HepG2 (cell line): Measurements from ENCODE around the gene ING5. TPM values are rescaled to one million over a fixed set of nuclear protein-coding genes. Genes with fewer than 3 reads are reported as not detected.

Experiments used
- CREB3 ChIP-seq: sonication (generic); formaldehyde crosslinking; IDR thresholded peaks from 2 replicates; pipeline ENCODE4 v1.5.0; 2020; ENCODE audit warnings: missing genetic modification reagents
- GRHL1 ChIP-seq: sonication (generic); formaldehyde crosslinking; conservative IDR thresholded peaks from 2 replicates; pipeline ENCODE4 v1.8.0; 2022; ENCODE audit warnings: missing genetic modification reagents
- GTF3A ChIP-seq: sonication (generic); formaldehyde crosslinking; conservative IDR thresholded peaks from 2 replicates; pipeline ENCODE4 v1.4.0; 2020; ENCODE audit warnings: mild to moderate bottlenecking, missing genetic modification reagents
- ISX ChIP-seq: sonication (generic); formaldehyde crosslinking; conservative IDR thresholded peaks from 2 replicates; pipeline ENCODE4 v1.5.0; 2020; ENCODE audit warnings: missing genetic modification reagents
- KMT2B ChIP-seq: IDR thresholded peaks from 2 replicates; pipeline ENCODE4 v1.6.1; 2016; ENCODE audit warnings: missing genetic modification reagents, missing compliant biosample characterization
- MED8 ChIP-seq: sonication (generic); formaldehyde crosslinking; IDR thresholded peaks from 2 replicates; pipeline ENCODE4 v1.8.1; 2023; ENCODE audit warnings: mild to moderate bottlenecking, missing genetic modification reagents; ENCODE audit not compliant: insufficient replicate concordance
- MIER3 ChIP-seq: IDR thresholded peaks from 2 replicates; pipeline ENCODE4 v1.6.1; 2016; ENCODE audit warnings: missing compliant biosample characterization, borderline replicate concordance
- MLX ChIP-seq: IDR thresholded peaks from 2 replicates; pipeline ENCODE4 v1.6.1; 2016
- MNT ChIP-seq: fragments of 450-650 bp; IDR thresholded peaks from 2 replicates; pipeline ENCODE4 v1.6.1; 2016
- POLR2AphosphoS2 ChIP-seq: IDR thresholded peaks from 2 replicates; pipeline ENCODE4 v1.6.1; 2011; ENCODE audit warnings: low read depth, low read length, improper control_type of control experiment
- SIX4 ChIP-seq: sonication (generic); formaldehyde crosslinking; IDR thresholded peaks from 2 replicates; pipeline ENCODE4 v1.4.0; 2020; ENCODE audit warnings: missing genetic modification reagents
- SMARCE1 ChIP-seq: fragments of 450-650 bp; IDR thresholded peaks from 2 replicates; pipeline ENCODE4 v1.6.1; 2017; ENCODE audit warnings: borderline replicate concordance
- TEF ChIP-seq: sonication (generic); formaldehyde crosslinking; IDR thresholded peaks from 2 replicates; pipeline ENCODE4 v1.5.0; 2020; ENCODE audit warnings: missing genetic modification reagents
- XBP1 ChIP-seq: sonication (generic); formaldehyde crosslinking; IDR thresholded peaks from 2 replicates; pipeline ENCODE4 v1.5.0; 2020; ENCODE audit warnings: missing genetic modification reagents
- YY1 ChIP-seq: IDR thresholded peaks from 2 replicates; pipeline ENCODE4 v1.6.1; 2011; ENCODE audit warnings: low read length, low read depth, moderate library complexity, mild to moderate bottlenecking; ENCODE audit not compliant: insufficient read depth, insufficient replicate concordance
- ZBTB14 ChIP-seq: sonication (generic); formaldehyde crosslinking; IDR thresholded peaks from 2 replicates; pipeline ENCODE4 v1.4.0; 2020; ENCODE audit warnings: missing genetic modification reagents
- ZBTB46 ChIP-seq: sonication (generic); formaldehyde crosslinking; IDR thresholded peaks from 2 replicates; pipeline ENCODE4 v1.4.0; 2020; ENCODE audit warnings: mild to moderate bottlenecking, missing genetic modification reagents, borderline replicate concordance
- ZNF30 ChIP-seq: sonication (generic); formaldehyde crosslinking; IDR thresholded peaks from 2 replicates; pipeline ENCODE4 v1.5.0; 2020; ENCODE audit warnings: mild to moderate bottlenecking, missing genetic modification reagents
- ZNF788 ChIP-seq: sonication (generic); formaldehyde crosslinking; IDR thresholded peaks from 2 replicates; pipeline ENCODE4 v1.5.0; 2020; ENCODE audit warnings: mild to moderate bottlenecking, missing genetic modification reagents, borderline replicate concordance
- ZNF878 ChIP-seq: sonication (generic); formaldehyde crosslinking; IDR thresholded peaks from 2 replicates; pipeline ENCODE4 v1.8.1; 2023; ENCODE audit warnings: mild to moderate bottlenecking, missing genetic modification reagents, moderate library complexity
- polyA plus RNA-seq, 8 experiments: library from polyadenylated mRNA; depleted of rRNA in 3 of 8; stranded (reverse) in 7 of 8; unstranded in 1 of 8; fragments of >200 nt; fragmentation: Illumina TruSeq in 4 of 8; extraction: Trizol in 4 of 8; gene quantifications; 2 replicates each; pipeline versions ENCODE4 v1.2.1 to v1.2.3, GENCODE V29; 2011 to 2016; ENCODE audit warnings: low read depth in 4 of 8, missing spikeins in 1 of 8, mixed read lengths in 1 of 8; ENCODE audit not compliant: insufficient read depth in 1 of 8
- total RNA-seq, 5 experiments: library from RNA; depleted of rRNA; stranded (reverse); fragments of >200 nt; fragmentation: Illumina TruSeq; extraction: Trizol; gene quantifications; 2 replicates each; pipeline ENCODE4 v1.2.3, GENCODE V29; 2016; ENCODE audit warnings: low read depth in 1 of 5

ING5 gene
- total and polyA plus RNA-seq, 2 of the 13 experiments (the other 11 are each of a cell fraction or from before 2014, with no cell fraction given), result 61.9 to 71.9 TPM

GRCh38 chr2:241771286-241772062, 69.6 kb downstream of the ING5 start (continued):
- no peak for TF ChIP-seq GRHL1 (CRISPR knock-in tag)
- TF ChIP-seq GTF3A, result peak; percentile 47; the same call in 1 of the 2 replicates
- TF ChIP-seq ZNF788 (CRISPR knock-in tag), result no peak
- TF ChIP-seq MIER3 (CRISPR knock-in tag), result 0 out of 2 replicates have a peak, but pooled peaks have one; percentile 49
- no peak for TF ChIP-seq SMARCE1
- TF ChIP-seq XBP1 (CRISPR knock-in tag), result peak; percentile 57; the same call in 1 of the 2 replicates
- TF ChIP-seq SIX4 (CRISPR knock-in tag), result peak; percentile 98
- TF ChIP-seq TEF (CRISPR knock-in tag), result peak; percentile 74
- TF ChIP-seq YY1, result peak; percentile 24
- TF ChIP-seq ZNF30, result no peak; the same call in 1 of the 2 replicates
- no peak; the same call in 1 of the 2 replicates for TF ChIP-seq MLX (CRISPR knock-in tag)
- peak; percentile 60; the same call in 1 of the 2 replicates for TF ChIP-seq POLR2AphosphoS2
- TF ChIP-seq CREB3 (CRISPR knock-in tag), result 0 out of 2 replicates have a peak, but pooled peaks have one; percentile 16
- peak; percentile 74 for TF ChIP-seq KMT2B
- peak; percentile 58 for TF ChIP-seq MNT
- no peak for TF ChIP-seq ZBTB46 (CRISPR knock-in tag)
- TF ChIP-seq MED8 (CRISPR knock-in tag), result no peak
- 0 out of 2 replicates have a peak, but pooled peaks have one; percentile 50 for TF ChIP-seq ZBTB14 (CRISPR knock-in tag)
- TF ChIP-seq ZNF878 (CRISPR knock-in tag), result peak; percentile 65
- peak; percentile 71; the same call in 1 of the 2 replicates for TF ChIP-seq ISX (CRISPR knock-in tag)
